Breast epithelium (tissue), 3 donors: ENCODE data around the gene LRP1.

Experiments used
- CTCF ChIP-seq, 3 donors: fragments of 450-650 bp; IDR thresholded peaks; one replicate each; pipeline ENCODE4 v1.5.1; 2016 to 2017; ENCODE audit warnings: antibody characterized with exemption in 3 of 3, mild to moderate bottlenecking in 3 of 3, moderate library complexity in 3 of 3
- POLR2A ChIP-seq: fragments of 450-650 bp; IDR thresholded peaks from one replicate; pipeline ENCODE4 v1.6.1; 2016; ENCODE audit warnings: antibody characterized with exemption, mild to moderate bottlenecking, moderate library complexity
- POLR2AphosphoS5 ChIP-seq, 3 donors: sonication (generic); formaldehyde crosslinking; IDR thresholded peaks; one replicate each; pipeline ENCODE4 v1.6.1; 2017; ENCODE audit warnings: antibody characterized with exemption in 3 of 3

GRCh38 chr12:57180321-57180989 lies 52.2 kb downstream of the LRP1 start:
- TF ChIP-seq CTCF (IDR thresholded peaks at IDR 0.05) (no peak), POLR2AphosphoS5 (IDR thresholded peaks at IDR 0.05) (no peak), POLR2A (no peak)
